Measurements from ENCODE around the gene RENBP.

RENBP gene

GRCh38 chrX:153973127-153974002 lies 28.9 kb upstream of the RENBP start:
- H3K4me3 ChIP-seq (ENCODE audit: low read depth, low read length), result peak overlapping the region; percentile 95
- TF ChIP-seq CTCF (IDR thresholded peaks at IDR 0.05; ENCODE audit: low read depth, low read length), result no peak

DNA sequence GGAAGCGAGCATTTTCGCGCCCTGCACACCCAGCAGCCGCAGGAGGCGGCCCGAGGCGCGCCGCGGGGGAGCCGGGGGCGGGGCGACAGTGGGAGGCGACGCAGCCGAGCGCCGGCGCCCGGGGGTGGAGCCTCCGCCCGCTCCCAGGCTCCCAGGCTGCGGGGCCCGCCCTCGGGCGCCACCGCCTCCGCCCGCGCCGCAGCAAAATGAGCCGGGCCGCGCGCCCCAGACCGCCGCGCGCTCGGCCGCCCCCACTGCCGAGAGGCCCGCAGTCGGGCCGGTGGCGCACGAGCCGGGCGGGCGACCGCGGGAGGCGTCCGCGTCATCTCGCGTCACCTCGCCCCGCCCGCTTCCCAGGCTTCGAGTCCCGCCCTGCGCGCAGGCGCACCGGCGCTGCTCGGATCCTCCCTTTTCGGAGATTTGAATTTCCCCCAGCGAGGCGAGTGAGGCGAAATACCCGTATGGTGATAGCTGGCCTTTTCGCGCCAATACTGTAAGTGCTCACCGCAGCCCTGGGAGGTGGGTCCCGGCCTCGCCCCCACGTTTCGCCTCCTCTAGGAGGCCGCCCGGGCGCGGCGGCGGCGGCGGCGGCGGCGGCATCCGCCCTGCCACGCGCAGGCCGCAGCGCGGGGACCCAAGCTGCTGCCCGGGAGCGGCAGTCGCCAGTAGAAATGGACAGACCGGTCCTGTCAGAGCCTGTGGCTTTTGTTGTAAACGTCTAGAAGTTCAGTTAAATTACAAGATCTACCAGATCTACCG lies 28.1 kb upstream of the RENBP start, which contains the start of gene TMEM187:
Gene TMEM187 (plus strand): TSS at position 387 of the 759 bp plus-strand sequence. CDS start 9,309 bp downstream, outside the sequence.
- H3K4me3 ChIP-seq (ENCODE audit: low read depth, low read length), result peak within 1 kb of the TSS; percentile 95

DNA sequence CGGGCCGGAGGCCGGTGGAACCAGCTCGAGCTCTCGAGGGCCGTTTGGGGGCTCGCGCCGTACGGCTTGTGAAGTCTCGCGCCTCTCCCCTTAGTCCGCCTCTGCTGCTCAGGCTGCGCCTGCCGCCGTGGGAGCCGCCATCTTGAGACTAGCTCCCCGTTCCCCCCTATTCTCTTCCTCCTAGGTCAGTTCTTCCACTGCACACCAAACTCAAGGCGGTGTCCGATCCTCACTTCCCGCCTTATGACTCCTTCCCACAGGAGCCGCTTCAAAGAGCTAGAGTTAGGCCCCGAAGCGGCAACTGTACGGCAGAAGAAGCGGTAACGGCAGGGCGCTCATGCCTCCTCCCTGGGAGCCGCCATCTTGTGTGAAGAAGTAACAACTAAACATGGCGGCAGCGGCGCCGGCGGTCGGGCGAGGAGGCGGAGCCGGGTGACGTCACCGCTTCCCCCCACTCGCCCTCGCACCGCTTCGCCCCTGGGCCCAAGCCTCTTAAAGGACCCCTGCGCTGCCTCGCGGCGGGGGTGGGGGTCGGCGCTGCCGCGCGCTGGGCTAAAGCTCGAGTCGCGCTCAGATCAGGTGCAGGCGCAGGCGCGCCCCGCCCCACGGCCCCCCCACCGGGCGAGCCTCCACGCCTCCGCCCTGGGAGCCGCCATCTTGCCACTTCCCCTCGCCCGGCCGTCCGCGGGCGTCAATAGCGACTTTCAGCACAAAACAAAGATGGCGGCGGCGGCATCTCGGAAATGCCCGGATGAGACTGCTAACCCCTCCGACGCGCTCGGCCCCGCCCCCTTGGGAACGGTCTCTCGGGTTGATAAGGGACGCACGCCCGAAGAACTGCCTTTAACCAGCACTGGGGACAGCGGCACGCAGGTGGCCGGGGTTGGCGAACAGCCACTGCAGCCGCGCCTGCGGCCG lies 27.3 kb upstream of the RENBP start, which contains the start of gene HCFC1:
Gene HCFC1 (minus strand): TSS at position 369 of the 918 bp plus-strand sequence. CDS start 978 bp downstream, outside the sequence.
- TF ChIP-seq CTCF (IDR thresholded peaks at IDR 0.05; ENCODE audit: low read depth, low read length), result no peak
- H3K4me3 ChIP-seq (ENCODE audit: low read depth, low read length), result peak within 1 kb of the TSS; percentile 95

More for the DNA sequence above, 28.1 kb upstream of the RENBP start, which contains the start of gene TMEM187:
- no peak for TF ChIP-seq CTCF (IDR thresholded peaks at IDR 0.05; ENCODE audit: low read depth, low read length)

GRCh38 chrX:153971124-153971449 lies 26.6 kb upstream of the RENBP start:
- peak overlapping the region; percentile 95 for H3K4me3 ChIP-seq (ENCODE audit: low read depth, low read length)
- no peak for TF ChIP-seq CTCF (IDR thresholded peaks at IDR 0.05; ENCODE audit: low read depth, low read length)

DNA sequence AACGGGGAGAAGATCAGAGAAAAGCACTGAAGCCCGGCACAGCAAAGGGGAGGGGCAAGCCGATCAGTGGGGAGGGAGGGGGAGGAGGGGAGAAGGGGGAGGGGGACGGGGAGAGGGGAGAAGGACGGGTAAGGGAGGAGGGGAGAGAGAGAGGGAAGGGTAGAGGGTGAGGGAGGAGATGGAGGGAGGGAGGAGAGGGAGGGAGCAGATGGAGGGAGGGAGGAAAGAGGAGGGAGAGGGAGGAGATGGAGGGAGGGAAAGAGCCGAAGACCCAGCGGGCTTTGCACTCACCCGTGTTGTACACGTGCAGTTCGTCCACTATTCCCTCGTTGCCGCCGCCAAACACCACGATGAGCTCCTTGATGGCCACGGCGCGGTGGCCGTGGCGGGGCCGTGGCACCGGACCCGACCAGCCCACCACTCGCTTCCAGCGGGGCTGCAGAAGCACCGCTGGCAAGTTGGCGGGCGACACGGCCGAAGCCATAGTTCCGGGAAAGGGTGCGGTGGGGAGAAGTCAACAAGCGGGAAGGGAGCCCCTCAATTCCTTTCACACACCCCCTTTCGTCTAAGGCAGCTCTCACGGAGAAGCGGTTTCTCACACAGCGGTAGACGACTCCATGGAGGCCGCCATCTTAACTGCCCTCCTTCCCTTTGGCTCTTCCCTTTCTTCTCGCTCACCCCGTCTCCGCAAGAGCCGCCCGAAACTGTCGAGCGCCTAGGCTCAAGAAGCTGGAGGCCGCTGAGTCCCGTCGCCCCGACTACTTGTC lies 26.1 kb upstream of the RENBP start:
- H3K4me3 ChIP-seq (ENCODE audit: low read depth, low read length), result peak overlapping the region; percentile 95
- no peak for TF ChIP-seq CTCF (IDR thresholded peaks at IDR 0.05; ENCODE audit: low read depth, low read length)

DNA sequence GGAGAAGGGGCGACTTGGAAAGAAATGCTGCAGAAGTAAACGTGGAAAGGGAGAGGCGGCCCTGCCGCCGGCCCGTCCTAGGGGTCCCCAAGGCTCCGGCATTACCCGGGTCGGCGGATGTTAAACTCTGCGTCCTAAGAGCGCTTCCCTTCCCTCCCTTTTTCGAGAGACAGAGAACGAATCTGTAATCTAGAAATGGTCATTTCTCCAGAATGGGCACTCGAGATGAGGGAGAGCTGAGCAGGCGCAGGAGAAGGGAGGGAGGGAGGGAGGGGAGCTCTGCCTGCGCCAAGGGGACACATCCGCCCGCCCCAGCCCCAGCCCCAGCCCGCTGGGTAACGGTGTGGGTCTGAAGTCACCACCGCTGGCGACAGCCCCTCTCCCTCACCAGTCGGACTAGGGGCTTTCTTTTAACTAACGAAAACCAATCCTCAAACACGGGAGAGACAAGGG lies 25.5 kb upstream of the RENBP start:
- no peak for TF ChIP-seq CTCF (IDR thresholded peaks at IDR 0.05; ENCODE audit: low read depth, low read length)
- H3K4me3 ChIP-seq (ENCODE audit: low read depth, low read length), result peak overlapping the region; percentile 95

All from WI38 (cell line).